CD4-positive, alpha-beta T cell (primary cell): Measurements from ENCODE around the gene PSMB2. TPM values are rescaled to one million over a fixed set of nuclear protein-coding genes. Genes with fewer than 3 reads are reported as not detected.

Source experiments
- ATAC-seq: fragments of 200-7000 bp; cut with Tn5 transposase; one replicate; pipeline ENCODE4 v1.10.0; 2022; ENCODE audit warnings: mild to moderate bottlenecking; ENCODE audit not compliant: poor library complexity
- CTCF ChIA-PET: fragments of 350-600 bp; sonication (Branson Sonifier 250); formaldehyde crosslinking; loops from one replicate; lab custom pipeline; 2021; ENCODE audit warnings: antibody characterized with exemption, inconsistent platforms; lab: Charles Lee
- POLR2A ChIA-PET: fragments of 350-600 bp; sonication (Branson Sonifier 250); formaldehyde crosslinking; loops from one replicate; lab custom pipeline; 2021; ENCODE audit warnings: antibody characterized with exemption, inconsistent platforms; lab: Charles Lee
- DNase-seq, 14 experiments: peaks; one replicate each; pipeline ENCODE4 v3.0.0-alpha.2; 2013 to 2020; ENCODE audit warnings: mixed read lengths in 2 of 14
- H3K27ac ChIP-seq, 2 donors: one replicate each; pipeline versions ENCODE4 v1.5.1 to v1.7.0; 2013; ENCODE audit warnings: low read length in 2 of 2, low read depth in 1 of 2, mild to moderate bottlenecking in 1 of 2
- H3K27me3 ChIP-seq, 2 experiments: 1 replicate in 1 of 2; 2 replicates in 1 of 2; pipeline versions ENCODE4 v1.6.1 to v1.7.0; 2013; ENCODE audit warnings: low read length in 2 of 2, control low read depth in 1 of 2, mild to moderate bottlenecking in 1 of 2, moderate library complexity in 1 of 2; ENCODE audit not compliant: insufficient read depth in 2 of 2, control insufficient read depth in 1 of 2
- H3K36me3 ChIP-seq: one replicate; pipeline ENCODE4 v1.6.1; 2013; ENCODE audit warnings: low read length, control low read depth; ENCODE audit not compliant: insufficient read depth
- H3K4me1 ChIP-seq: one replicate; pipeline ENCODE4 v1.6.1; 2013; ENCODE audit warnings: low read length, control low read depth; ENCODE audit not compliant: insufficient read depth
- H3K4me3 ChIP-seq: one replicate; pipeline ENCODE4 v1.5.1; 2013; ENCODE audit warnings: mild to moderate bottlenecking, low read length, moderate library complexity
- H3K9me3 ChIP-seq, 2 experiments: 1 replicate in 1 of 2; 2 replicates in 1 of 2; pipeline versions ENCODE4 v1.6.1 to v1.7.0; 2013; ENCODE audit warnings: low read length in 2 of 2, mild to moderate bottlenecking in 2 of 2, control low read depth in 1 of 2, moderate library complexity in 1 of 2; ENCODE audit not compliant: control insufficient read depth in 1 of 2, insufficient read depth in 1 of 2
- H3K27ac Mint-ChIP-seq: one replicate; pipeline ENCODE4 v1.8.0; 2020; ENCODE audit warnings: mixed read lengths
- H3K27me3 Mint-ChIP-seq: one replicate; pipeline ENCODE4 v1.8.0; 2021; ENCODE audit warnings: mixed read lengths
- H3K36me3 Mint-ChIP-seq: one replicate; pipeline ENCODE4 v1.8.0; 2021; ENCODE audit warnings: low read depth, mixed read lengths
- H3K4me1 Mint-ChIP-seq: one replicate; pipeline ENCODE4 v1.8.0; 2021; ENCODE audit warnings: low read depth, mixed read lengths
- H3K4me3 Mint-ChIP-seq: one replicate; pipeline ENCODE4 v1.8.0; 2020; ENCODE audit warnings: mild to moderate bottlenecking, mixed read lengths
- H3K9me3 Mint-ChIP-seq: one replicate; pipeline ENCODE4 v1.8.0; 2020; ENCODE audit warnings: mixed read lengths
- intact Hi-C, 2 experiments: fragments of 100-400 bp; cut with DNase I in 1 of 2; cut with micrococcal nuclease in 1 of 2; formaldehyde crosslinking; loops; one replicate each; pipeline versions ENCODE4 v1.15.1 to v1.9.0; 2023 to 2025; cut with DNase I, micrococcal nuclease
- total RNA-seq, 174 experiments: library from RNA in 2 of 174; stranded (reverse) in 2 of 174; gene quantifications; one replicate each; pipeline ENCODE4 v1.2.3 and lab custom pipeline; 2021 to 2026
- TF ChIP-seq, protein P1 (sequence below): fragments of 200-600 bp; IDR thresholded peaks from one replicate; pipeline ENCODE4 v1.8.0; 2022; ENCODE audit warnings: antibody characterized with exemption, mild to moderate bottlenecking

Gene PSMB2
- total RNA-seq, 2 experiments from 2014 or later, result 34.0 to 35.3 TPM

DNA sequence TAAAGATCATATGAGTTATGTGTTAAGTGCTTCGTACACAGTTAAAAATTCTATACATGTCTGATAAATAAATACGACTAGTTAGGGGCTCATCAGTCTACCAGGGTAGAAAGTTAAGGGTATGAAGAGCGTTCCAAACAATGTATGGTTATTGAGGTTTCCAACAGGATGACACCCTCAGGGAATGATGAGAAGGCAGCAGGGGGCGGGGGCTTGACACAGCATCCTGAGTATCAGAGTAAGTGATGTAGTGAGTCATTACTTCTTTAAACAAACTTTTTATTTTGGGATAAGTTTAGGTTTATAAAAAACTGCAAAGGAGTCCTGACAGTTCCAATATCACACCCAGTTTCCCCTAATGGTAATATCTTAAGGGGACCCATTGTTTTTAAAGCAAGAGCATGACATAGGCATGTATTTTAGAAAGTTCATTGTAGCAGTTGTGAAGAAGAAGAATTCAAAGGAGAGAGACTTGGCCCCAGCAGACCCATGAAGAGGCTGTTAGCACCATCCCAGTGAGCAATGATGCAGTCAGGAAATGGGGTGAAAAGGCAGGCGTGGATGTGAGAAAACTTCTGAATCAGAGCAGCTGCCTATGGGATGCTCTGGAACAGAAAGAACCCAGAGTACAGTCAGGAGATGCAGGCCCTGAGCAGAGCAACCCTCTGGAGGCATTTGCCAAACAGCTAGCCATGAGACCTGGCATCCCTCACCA, 15.0 kb upstream of the PSMB2 start:
- no peaks in the 10 kb centered on the region for H3K4me1 Mint-ChIP-seq
- intact Hi-C loops, result no loop called here
- no peak overlapping the region for H3K4me3 Mint-ChIP-seq
- Histone ChIP-seq H3K27ac (no peak overlapping the region), H3K27me3 (no peaks in the 10 kb centered on the region), H3K4me3 (no peak overlapping the region), H3K36me3 (no peaks in the 10 kb centered on the region), H3K4me1 (no peaks in the 10 kb centered on the region), H3K9me3 (no peaks in the 10 kb centered on the region)
- H3K9me3 Mint-ChIP-seq, result no peaks in the 10 kb centered on the region
- ChIA-PET POLR2A (no interaction called here), CTCF (no interaction called here)
- TF ChIP-seq, protein P1, sequence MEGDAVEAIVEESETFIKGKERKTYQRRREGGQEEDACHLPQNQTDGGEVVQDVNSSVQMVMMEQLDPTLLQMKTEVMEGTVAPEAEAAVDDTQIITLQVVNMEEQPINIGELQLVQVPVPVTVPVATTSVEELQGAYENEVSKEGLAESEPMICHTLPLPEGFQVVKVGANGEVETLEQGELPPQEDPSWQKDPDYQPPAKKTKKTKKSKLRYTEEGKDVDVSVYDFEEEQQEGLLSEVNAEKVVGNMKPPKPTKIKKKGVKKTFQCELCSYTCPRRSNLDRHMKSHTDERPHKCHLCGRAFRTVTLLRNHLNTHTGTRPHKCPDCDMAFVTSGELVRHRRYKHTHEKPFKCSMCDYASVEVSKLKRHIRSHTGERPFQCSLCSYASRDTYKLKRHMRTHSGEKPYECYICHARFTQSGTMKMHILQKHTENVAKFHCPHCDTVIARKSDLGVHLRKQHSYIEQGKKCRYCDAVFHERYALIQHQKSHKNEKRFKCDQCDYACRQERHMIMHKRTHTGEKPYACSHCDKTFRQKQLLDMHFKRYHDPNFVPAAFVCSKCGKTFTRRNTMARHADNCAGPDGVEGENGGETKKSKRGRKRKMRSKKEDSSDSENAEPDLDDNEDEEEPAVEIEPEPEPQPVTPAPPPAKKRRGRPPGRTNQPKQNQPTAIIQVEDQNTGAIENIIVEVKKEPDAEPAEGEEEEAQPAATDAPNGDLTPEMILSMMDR, result no peak
- H3K27ac Mint-ChIP-seq, result no peak overlapping the region
- DNase-seq (no peak), ATAC-seq (no peak)
- H3K27me3 Mint-ChIP-seq, result peaks cover 3% of the 10 kb centered on the region
- H3K36me3 Mint-ChIP-seq, result no peaks in the 10 kb centered on the region

- Histone ChIP-seq H3K4me1 (no peaks in the 10 kb centered on the region), H3K4me3 (no peak overlapping the region), H3K9me3 (no peaks in the 10 kb centered on the region), H3K27ac (no peak overlapping the region), H3K36me3 (no peaks in the 10 kb centered on the region), H3K27me3 (no peaks in the 10 kb centered on the region)
- H3K4me3 Mint-ChIP-seq, result no peak overlapping the region
- DNase-seq (no peak), ATAC-seq (no peak)
- no peak overlapping the region for H3K27ac Mint-ChIP-seq
- H3K4me1 Mint-ChIP-seq, result no peaks in the 10 kb centered on the region
- TF ChIP-seq, protein P1, result no peak
- intact Hi-C loops, result no loop called here
- H3K36me3 Mint-ChIP-seq, result no peaks in the 10 kb centered on the region
- peaks cover 3% of the 10 kb centered on the region for H3K27me3 Mint-ChIP-seq
- no peaks in the 10 kb centered on the region for H3K9me3 Mint-ChIP-seq
- CTCF ChIA-PET, result no interaction called here
- POLR2A ChIA-PET, result no interaction called here
Observed at GRCh38 chr1:35655196-35655595, 13.9 kb upstream of the PSMB2 start.

DNA sequence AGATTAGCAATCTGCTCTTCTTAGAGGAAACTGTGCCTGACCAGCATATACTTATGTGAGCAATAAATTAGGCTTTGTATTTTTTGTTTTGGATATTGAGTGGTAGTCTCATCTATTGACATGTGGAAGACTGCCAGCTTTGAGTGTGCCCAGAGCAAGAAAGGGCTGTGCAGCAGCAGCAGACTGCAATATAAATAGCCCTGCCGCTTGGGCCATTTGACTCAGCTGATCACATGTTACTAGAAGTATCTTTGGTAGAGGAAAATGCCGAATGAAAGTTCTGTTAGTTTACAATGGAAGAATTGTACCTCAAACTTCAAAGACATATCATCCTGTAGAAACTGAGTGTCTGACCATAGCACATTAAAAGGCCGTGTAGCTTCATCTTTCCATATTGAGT, 9.1 kb upstream of the PSMB2 start:
- intact Hi-C loops, result no loop called here
- H3K27ac Mint-ChIP-seq, result no peak overlapping the region
- no peaks in the 10 kb centered on the region for H3K9me3 Mint-ChIP-seq
- H3K36me3 Mint-ChIP-seq, result no peaks in the 10 kb centered on the region
- peaks cover 21% of the 10 kb centered on the region for H3K27me3 Mint-ChIP-seq
- Histone ChIP-seq H3K27ac (no peak overlapping the region), H3K27me3 (peaks cover 0 to 11% of the 10 kb centered on the region in 2 experiments), H3K36me3 (no peaks in the 10 kb centered on the region), H3K4me3 (no peak overlapping the region), H3K4me1 (no peaks in the 10 kb centered on the region), H3K9me3 (no peaks in the 10 kb centered on the region)
- ATAC-seq (no peak), DNase-seq (no peak)
- no peak overlapping the region for H3K4me3 Mint-ChIP-seq
- POLR2A ChIA-PET, result no interaction called here
- CTCF ChIA-PET, result interaction anchor here (0.9 to 1.6 kb wide), 2 partner anchors 8 to 65 kb away, joined by 3 read pairs; no protein-coding TSS in a partner anchor
- TF ChIP-seq, protein P1, result no peak
- H3K4me1 Mint-ChIP-seq, result no peaks in the 10 kb centered on the region
